A673 (cell line): Measurements from ENCODE around the gene CA4. TPM values are rescaled to one million over a fixed set of nuclear protein-coding genes. Genes with fewer than 3 reads are reported as not detected.

Experiments used
- BruUV-seq: library from RNA; stranded (reverse); fragments of 400-500 nt; replicated peaks from 2 replicates; lab custom pipeline; 2021; lab: Mats Ljungman, UMichigan
- CTCF ChIA-PET: fragments of 300-600 bp; sonication (Branson Sonifier 250); formaldehyde crosslinking; loops from one replicate; lab custom pipeline; 2022; ENCODE audit warnings: antibody characterized with exemption; lab: Charles Lee
- POLR2A ChIA-PET: fragments of 300-600 bp; sonication (Branson Sonifier 250); formaldehyde crosslinking; loops from one replicate; lab custom pipeline; 2022; ENCODE audit warnings: antibody characterized with exemption; ENCODE audit not compliant: low non-redundant PET; lab: Charles Lee
- DNase-seq: peaks from one replicate; pipeline ENCODE4 v3.0.0-alpha.2; 2015; ENCODE audit warnings: low spot score
- H3K27ac ChIP-seq: fragments of 200-600 bp; sonication (generic); 2 replicates; pipeline ENCODE4 v1.5.1; 2016; ENCODE audit warnings: mixed run types, low read depth, mild to moderate bottlenecking, mixed read lengths, antibody characterized with exemption, low read length; ENCODE audit not compliant: poor library complexity, severe bottlenecking
- H3K27me3 ChIP-seq: fragments of 200-600 bp; sonication (generic); replicated peaks from 2 replicates; pipeline ENCODE4 v1.6.1; 2017; ENCODE audit warnings: mixed run types, low read depth, mild to moderate bottlenecking, mixed read lengths, antibody characterized with exemption, low read length; ENCODE audit not compliant: insufficient read depth, poor library complexity
- H3K36me3 ChIP-seq: fragments of 200-600 bp; sonication (generic); 2 replicates; pipeline ENCODE4 v1.6.1; 2016; ENCODE audit warnings: mixed run types, mild to moderate bottlenecking, mixed read lengths, antibody characterized with exemption, low read length; ENCODE audit not compliant: insufficient read depth, poor library complexity, severe bottlenecking
- H3K4me1 ChIP-seq: fragments of 200-600 bp; sonication (generic); 2 replicates; pipeline ENCODE4 v1.6.1; 2017; ENCODE audit warnings: mixed run types, mild to moderate bottlenecking, mixed read lengths, antibody characterized with exemption, low read length; ENCODE audit not compliant: insufficient read depth, poor library complexity, severe bottlenecking
- H3K4me3 ChIP-seq: fragments of 200-600 bp; sonication (generic); 2 replicates; pipeline ENCODE4 v1.5.1; 2016; ENCODE audit warnings: low read depth, mixed run types, mild to moderate bottlenecking, mixed read lengths, low read length; ENCODE audit not compliant: poor library complexity, severe bottlenecking
- H3K9me3 ChIP-seq: fragments of 200-600 bp; sonication (generic); 2 replicates; pipeline ENCODE4 v1.6.1; 2016; ENCODE audit warnings: mixed run types, low read depth, mild to moderate bottlenecking, mixed read lengths, antibody characterized with exemption, low read length; ENCODE audit not compliant: poor library complexity, severe bottlenecking
- EZH2 ChIP-seq: fragments of 200-600 bp; sonication (generic); IDR thresholded peaks from 2 replicates; pipeline ENCODE4 v1.6.1; 2017; ENCODE audit warnings: borderline replicate concordance, low read depth, mild to moderate bottlenecking, mixed read lengths, antibody characterized with exemption, low read length; ENCODE audit not compliant: poor library complexity, severe bottlenecking
- intact Hi-C: fragments of 100-400 bp; cut with micrococcal nuclease; formaldehyde crosslinking; loops from one replicate; pipeline ENCODE4 v1.10.0; 2022; ENCODE audit not compliant: unreplicated experiment
- total RNA-seq: library from RNA; stranded (reverse); gene quantifications from 2 replicates; pipeline ENCODE4 v1.2.3, GENCODE V29; 2021
- TF ChIP-seq, protein P1 (sequence below): fragments of 300-800, 200-600 bp; sonication (generic); conservative IDR thresholded peaks from 2 replicates; pipeline ENCODE4 v1.5.1; 2017; ENCODE audit warnings: low read depth, mild to moderate bottlenecking, antibody characterized with exemption, low read length, moderate library complexity, mixed read lengths

CA4 gene
- total RNA-seq, 1 experiment from 2014 or later, result not detected

GRCh38 chr17:60139438-60140285, 10.1 kb upstream of the CA4 start:
- Histone ChIP-seq H3K27ac (no peak overlapping the region), H3K4me1 (peaks cover 9% of the 10 kb centered on the region), H3K36me3 (no peaks in the 10 kb centered on the region), H3K9me3 (no peaks in the 10 kb centered on the region), H3K4me3 (no peak overlapping the region), H3K27me3 (peaks cover 38% of the 10 kb centered on the region)
- DNase-seq, result peak; percentile 65
- ChIA-PET POLR2A (no interaction called here), CTCF (no interaction called here)
- TF ChIP-seq, protein P1, sequence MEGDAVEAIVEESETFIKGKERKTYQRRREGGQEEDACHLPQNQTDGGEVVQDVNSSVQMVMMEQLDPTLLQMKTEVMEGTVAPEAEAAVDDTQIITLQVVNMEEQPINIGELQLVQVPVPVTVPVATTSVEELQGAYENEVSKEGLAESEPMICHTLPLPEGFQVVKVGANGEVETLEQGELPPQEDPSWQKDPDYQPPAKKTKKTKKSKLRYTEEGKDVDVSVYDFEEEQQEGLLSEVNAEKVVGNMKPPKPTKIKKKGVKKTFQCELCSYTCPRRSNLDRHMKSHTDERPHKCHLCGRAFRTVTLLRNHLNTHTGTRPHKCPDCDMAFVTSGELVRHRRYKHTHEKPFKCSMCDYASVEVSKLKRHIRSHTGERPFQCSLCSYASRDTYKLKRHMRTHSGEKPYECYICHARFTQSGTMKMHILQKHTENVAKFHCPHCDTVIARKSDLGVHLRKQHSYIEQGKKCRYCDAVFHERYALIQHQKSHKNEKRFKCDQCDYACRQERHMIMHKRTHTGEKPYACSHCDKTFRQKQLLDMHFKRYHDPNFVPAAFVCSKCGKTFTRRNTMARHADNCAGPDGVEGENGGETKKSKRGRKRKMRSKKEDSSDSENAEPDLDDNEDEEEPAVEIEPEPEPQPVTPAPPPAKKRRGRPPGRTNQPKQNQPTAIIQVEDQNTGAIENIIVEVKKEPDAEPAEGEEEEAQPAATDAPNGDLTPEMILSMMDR, result peak; percentile 63
- TF ChIP-seq EZH2, result peak; percentile 40
- BruUV-seq, result no TSS peak
- intact Hi-C loops, result loop anchor here (10.0 kb wide), 2 partner anchors 295 to 495 kb away; no protein-coding TSS in a partner anchor

GRCh38 chr17:60141111-60142018, 8.4 kb upstream of the CA4 start:
- POLR2A ChIA-PET, result no interaction called here
- Histone ChIP-seq H3K27ac (no peak overlapping the region), H3K4me1 (peaks cover 9% of the 10 kb centered on the region), H3K9me3 (no peaks in the 10 kb centered on the region), H3K4me3 (no peak overlapping the region), H3K36me3 (no peaks in the 10 kb centered on the region), H3K27me3 (peaks cover 43% of the 10 kb centered on the region)
- intact Hi-C loops, result loop anchor here (10.0 kb wide), 2 partner anchors 293 to 493 kb away; no protein-coding TSS in a partner anchor
- CTCF ChIA-PET, result interaction anchor here (0.7 to 2.1 kb wide), 5 partner anchors 20 to 428 kb away, joined by 3 to 12 read pairs (median 4); no protein-coding TSS in a partner anchor
- BruUV-seq, result no TSS peak
- TF ChIP-seq EZH2, result no peak
- TF ChIP-seq, protein P1, result no peak
- DNase-seq, result no peak

GRCh38 chr17:60142872-60143499, 6.8 kb upstream of the CA4 start:
- no peak overlapping the region for H3K27ac ChIP-seq
- CTCF ChIA-PET, result interaction anchor here (0.6 to 2.1 kb wide), 4 partner anchors 18 to 511 kb away, joined by 3 to 12 read pairs (median 4); no protein-coding TSS in a partner anchor
- TF ChIP-seq EZH2, result no peak
- TF ChIP-seq, protein P1, result peak; percentile 91
- intact Hi-C loops, result loop anchor here (1.0 to 10.0 kb wide), 3 partner anchors 86 to 492 kb away; no protein-coding TSS in a partner anchor
- peaks cover 9% of the 10 kb centered on the region for H3K4me1 ChIP-seq
- no TSS peak for BruUV-seq
- no peaks in the 10 kb centered on the region for H3K9me3 ChIP-seq
- H3K36me3 ChIP-seq, result no peaks in the 10 kb centered on the region
- POLR2A ChIA-PET, result no interaction called here
- peak overlapping the region; percentile 36 for H3K4me3 ChIP-seq
- peaks cover 43% of the 10 kb centered on the region for H3K27me3 ChIP-seq
- peak; percentile 94 for DNase-seq
